HepG2 (cell line): ENCODE measurements around the gene PPP2R5B. TPM values are rescaled to one million over a fixed set of nuclear protein-coding genes. Genes with fewer than 3 reads are reported as not detected.

ENCODE experiments used
- ARNT2 ChIP-seq: sonication (generic); formaldehyde crosslinking; IDR thresholded peaks from 2 replicates; pipeline ENCODE4 v1.8.0; 2022; ENCODE audit warnings: mild to moderate bottlenecking, low read depth, missing genetic modification reagents, moderate library complexity
- DR1 ChIP-seq: sonication (generic); formaldehyde crosslinking; IDR thresholded peaks from 2 replicates; pipeline ENCODE4 v1.8.0; 2021; ENCODE audit warnings: mild to moderate bottlenecking, missing genetic modification reagents, inconsistent platforms
- FOXK2 ChIP-seq: fragments of 450-650 bp; IDR thresholded peaks from 2 replicates; pipeline ENCODE4 v1.6.1; 2016
- FOXP1 ChIP-seq, 2 experiments: fragments of 450-650 bp in 1 of 2; IDR thresholded peaks; 2 replicates each; pipeline ENCODE4 v1.6.1; 2017 to 2018; ENCODE audit warnings: antibody characterized with exemption in 1 of 2
- GATAD1 ChIP-seq: IDR thresholded peaks from 2 replicates; pipeline ENCODE4 v1.6.1; 2016; ENCODE audit warnings: missing genetic modification reagents, missing compliant biosample characterization
- KDM4B ChIP-seq: sonication (generic); formaldehyde crosslinking; IDR thresholded peaks from 2 replicates; pipeline ENCODE4 v1.4.0; 2020; ENCODE audit warnings: missing genetic modification reagents
- NR2C2 ChIP-seq: sonication (generic); formaldehyde crosslinking; IDR thresholded peaks from 2 replicates; pipeline ENCODE4 v1.4.0; 2020; ENCODE audit warnings: missing genetic modification reagents, mild to moderate bottlenecking, moderate library complexity, borderline replicate concordance
- PAF1 ChIP-seq: IDR thresholded peaks from 2 replicates; pipeline ENCODE4 v1.6.1; 2016; ENCODE audit warnings: missing genetic modification reagents, missing compliant biosample characterization
- TEAD3 ChIP-seq: optimal IDR thresholded peaks from 2 replicates; pipeline ENCODE3; 2016; ENCODE audit warnings: borderline replicate concordance
- ZNF160 ChIP-seq: sonication (generic); formaldehyde crosslinking; IDR thresholded peaks from 2 replicates; pipeline ENCODE4 v1.8.0; 2022; ENCODE audit warnings: mild to moderate bottlenecking, inconsistent platforms, missing genetic modification reagents
- ZNF253 ChIP-seq: sonication (generic); formaldehyde crosslinking; IDR thresholded peaks from 2 replicates; pipeline ENCODE4 v1.8.0; 2022; ENCODE audit warnings: mild to moderate bottlenecking, missing genetic modification reagents, borderline replicate concordance
- ZNF30 ChIP-seq: sonication (generic); formaldehyde crosslinking; IDR thresholded peaks from 2 replicates; pipeline ENCODE4 v1.5.0; 2020; ENCODE audit warnings: mild to moderate bottlenecking, missing genetic modification reagents
- ZNF589 ChIP-seq: sonication (generic); formaldehyde crosslinking; conservative IDR thresholded peaks from 2 replicates; pipeline ENCODE4 v1.8.0; 2022; ENCODE audit warnings: mild to moderate bottlenecking, moderate library complexity, missing genetic modification reagents
- ZNF619 ChIP-seq: sonication (generic); formaldehyde crosslinking; IDR thresholded peaks from 2 replicates; pipeline ENCODE4 v1.4.0; 2020; ENCODE audit warnings: mild to moderate bottlenecking, missing genetic modification reagents
- polyA plus RNA-seq, 8 experiments: library from polyadenylated mRNA; depleted of rRNA in 3 of 8; stranded (reverse) in 7 of 8; unstranded in 1 of 8; fragments of >200 nt; fragmentation: Illumina TruSeq in 4 of 8; extraction: Trizol in 4 of 8; gene quantifications; 2 replicates each; pipeline versions ENCODE4 v1.2.1 to v1.2.3, GENCODE V29; 2011 to 2016; ENCODE audit warnings: low read depth in 4 of 8, missing spikeins in 1 of 8, mixed read lengths in 1 of 8; ENCODE audit not compliant: insufficient read depth in 1 of 8
- total RNA-seq, 5 experiments: library from RNA; depleted of rRNA; stranded (reverse); fragments of >200 nt; fragmentation: Illumina TruSeq; extraction: Trizol; gene quantifications; 2 replicates each; pipeline ENCODE4 v1.2.3, GENCODE V29; 2016; ENCODE audit warnings: low read depth in 1 of 5
- TF ChIP-seq, protein P1 (sequence below): IDR thresholded peaks from 2 replicates; pipeline ENCODE4 v1.4.0; 2020; ENCODE audit warnings: mild to moderate bottlenecking, missing genetic modification reagents

Gene PPP2R5B
- total and polyA plus RNA-seq, 2 of the 13 experiments (the other 11 are each of a cell fraction or from before 2014, with no cell fraction given), result 2.3 to 8.3 TPM

DNA sequence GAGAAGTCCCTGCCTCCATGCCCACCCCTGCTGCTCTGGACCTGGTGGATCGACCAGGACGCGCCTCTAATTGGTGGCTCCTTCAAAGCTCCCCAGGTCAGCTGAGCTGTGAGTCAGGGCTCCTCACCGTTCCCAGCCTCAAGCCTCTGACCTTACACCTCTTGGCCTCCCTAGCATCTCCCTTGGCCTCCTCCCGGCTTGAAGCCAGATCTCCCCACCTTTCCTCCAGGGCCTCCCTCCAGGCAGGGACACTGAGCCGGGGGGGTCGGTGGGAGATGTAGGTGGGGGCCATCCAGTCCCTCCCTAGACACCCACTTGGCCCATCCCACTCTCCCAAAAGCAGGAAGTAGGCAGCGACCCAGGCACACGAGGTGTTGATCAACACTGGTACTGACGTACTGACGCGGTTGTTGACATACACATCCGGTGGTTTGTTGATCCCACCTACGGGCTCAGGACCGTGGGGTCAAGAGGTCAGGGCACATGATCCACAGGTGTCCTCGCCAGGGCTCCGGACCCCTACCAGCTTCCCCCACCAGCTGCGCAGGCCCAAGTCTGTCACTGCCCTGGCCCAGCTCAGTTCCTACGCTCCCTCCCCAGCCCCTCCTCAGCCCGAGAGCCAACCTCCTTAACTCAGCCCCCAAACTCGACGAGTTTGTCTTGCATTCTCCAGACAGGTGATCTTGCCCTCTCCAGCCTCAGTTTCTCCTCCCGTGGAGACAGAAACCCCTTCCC is 8.3 kb upstream of the PPP2R5B start (continued):
- TF ChIP-seq ZNF589 (CRISPR knock-in tag) (no peak), NR2C2 (peak; percentile 84; the same call in 1 of the 2 replicates), KDM4B (CRISPR knock-in tag) (no peak), PAF1 (CRISPR knock-in tag) (no peak), ARNT2 (CRISPR knock-in tag) (0 out of 2 replicates have a peak, but pooled peaks have one; percentile 29), ZNF619 (no peak), FOXP1 (IDR thresholded peaks at IDR 0.05) (peak; percentile 89), FOXP1 (CRISPR knock-in tag; IDR thresholded peaks at IDR 0.05) (peak; percentile 97), TEAD3 (CRISPR knock-in tag) (peak; percentile 19), FOXK2 (peak; percentile 92), ZNF160 (no peak), GATAD1 (CRISPR knock-in tag) (peak; percentile 69; the same call in 1 of the 2 replicates), DR1 (no peak), ZNF30 (CRISPR knock-in tag) (no peak), ZNF253 (no peak)
- TF ChIP-seq, protein P1, sequence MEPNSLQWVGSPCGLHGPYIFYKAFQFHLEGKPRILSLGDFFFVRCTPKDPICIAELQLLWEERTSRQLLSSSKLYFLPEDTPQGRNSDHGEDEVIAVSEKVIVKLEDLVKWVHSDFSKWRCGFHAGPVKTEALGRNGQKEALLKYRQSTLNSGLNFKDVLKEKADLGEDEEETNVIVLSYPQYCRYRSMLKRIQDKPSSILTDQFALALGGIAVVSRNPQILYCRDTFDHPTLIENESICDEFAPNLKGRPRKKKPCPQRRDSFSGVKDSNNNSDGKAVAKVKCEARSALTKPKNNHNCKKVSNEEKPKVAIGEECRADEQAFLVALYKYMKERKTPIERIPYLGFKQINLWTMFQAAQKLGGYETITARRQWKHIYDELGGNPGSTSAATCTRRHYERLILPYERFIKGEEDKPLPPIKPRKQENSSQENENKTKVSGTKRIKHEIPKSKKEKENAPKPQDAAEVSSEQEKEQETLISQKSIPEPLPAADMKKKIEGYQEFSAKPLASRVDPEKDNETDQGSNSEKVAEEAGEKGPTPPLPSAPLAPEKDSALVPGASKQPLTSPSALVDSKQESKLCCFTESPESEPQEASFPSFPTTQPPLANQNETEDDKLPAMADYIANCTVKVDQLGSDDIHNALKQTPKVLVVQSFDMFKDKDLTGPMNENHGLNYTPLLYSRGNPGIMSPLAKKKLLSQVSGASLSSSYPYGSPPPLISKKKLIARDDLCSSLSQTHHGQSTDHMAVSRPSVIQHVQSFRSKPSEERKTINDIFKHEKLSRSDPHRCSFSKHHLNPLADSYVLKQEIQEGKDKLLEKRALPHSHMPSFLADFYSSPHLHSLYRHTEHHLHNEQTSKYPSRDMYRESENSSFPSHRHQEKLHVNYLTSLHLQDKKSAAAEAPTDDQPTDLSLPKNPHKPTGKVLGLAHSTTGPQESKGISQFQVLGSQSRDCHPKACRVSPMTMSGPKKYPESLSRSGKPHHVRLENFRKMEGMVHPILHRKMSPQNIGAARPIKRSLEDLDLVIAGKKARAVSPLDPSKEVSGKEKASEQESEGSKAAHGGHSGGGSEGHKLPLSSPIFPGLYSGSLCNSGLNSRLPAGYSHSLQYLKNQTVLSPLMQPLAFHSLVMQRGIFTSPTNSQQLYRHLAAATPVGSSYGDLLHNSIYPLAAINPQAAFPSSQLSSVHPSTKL (CRISPR knock-in tag), result no peak
- TF ChIP-seq, all 625 proteins: peak for 75
